NK-92 treated with Interleukin-12 subunit alpha and Interleukin-12 subunit beta, amount 100 ng/mL, for 24 hours (cell line): ENCODE measurements around the gene MARCHF9.

ENCODE experiments used
- DNase-seq: peaks from one replicate; lab custom pipeline; 2025; lab: John Stamatoyannopoulos, UW

Gene MARCHF9

GRCh38 chr12:57737467-57738460 is 17.1 kb upstream of the MARCHF9 start:
- DNase-seq: no peak

- DNase-seq: no peak
Measured at GRCh38 chr12:57738661-57739237, 16.2 kb upstream of the MARCHF9 start, which contains the start of gene AGAP2. Gene AGAP2 (minus strand): TSS chr12:57738742. CDS start chr12:57738246, 496 bp downstream.

GRCh38 chr12:57739387-57739786 is 15.5 kb upstream of the MARCHF9 start:
- DNase-seq: no peak

GRCh38 chr12:57739914-57740538 is 14.9 kb upstream of the MARCHF9 start:
- DNase-seq: no peak

- peak; percentile 54 for DNase-seq
Measured at GRCh38 chr12:57740656-57741412, 14.1 kb upstream of the MARCHF9 start.

DNA sequence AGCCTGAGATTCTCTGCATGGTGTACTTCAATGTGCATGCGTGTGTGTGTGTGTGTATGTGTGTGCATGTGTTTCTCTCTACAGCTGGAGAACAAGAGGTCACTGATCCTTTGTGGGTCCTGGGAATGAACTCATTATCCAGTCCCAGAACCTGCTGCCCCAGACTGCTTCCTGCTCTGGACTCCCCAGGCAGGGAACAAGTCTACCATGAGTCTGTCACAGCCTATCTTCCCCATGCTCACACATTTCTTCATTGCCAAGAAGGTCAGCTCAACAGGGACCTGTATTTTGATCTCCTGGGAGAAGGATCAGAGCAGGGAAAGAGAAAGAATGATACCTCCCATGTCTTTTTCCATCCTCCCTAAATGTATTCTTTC is 13.5 kb upstream of the MARCHF9 start:
- no peak for DNase-seq

GRCh38 chr12:57741844-57742738 is 12.8 kb upstream of the MARCHF9 start:
- peak; percentile 65 for DNase-seq

- DNase-seq: no peak
Measured at GRCh38 chr12:57743769-57744168, 11.1 kb upstream of the MARCHF9 start.

- peak; percentile 52 for DNase-seq
Measured at GRCh38 chr12:57744194-57744776, 10.6 kb upstream of the MARCHF9 start.

DNA sequence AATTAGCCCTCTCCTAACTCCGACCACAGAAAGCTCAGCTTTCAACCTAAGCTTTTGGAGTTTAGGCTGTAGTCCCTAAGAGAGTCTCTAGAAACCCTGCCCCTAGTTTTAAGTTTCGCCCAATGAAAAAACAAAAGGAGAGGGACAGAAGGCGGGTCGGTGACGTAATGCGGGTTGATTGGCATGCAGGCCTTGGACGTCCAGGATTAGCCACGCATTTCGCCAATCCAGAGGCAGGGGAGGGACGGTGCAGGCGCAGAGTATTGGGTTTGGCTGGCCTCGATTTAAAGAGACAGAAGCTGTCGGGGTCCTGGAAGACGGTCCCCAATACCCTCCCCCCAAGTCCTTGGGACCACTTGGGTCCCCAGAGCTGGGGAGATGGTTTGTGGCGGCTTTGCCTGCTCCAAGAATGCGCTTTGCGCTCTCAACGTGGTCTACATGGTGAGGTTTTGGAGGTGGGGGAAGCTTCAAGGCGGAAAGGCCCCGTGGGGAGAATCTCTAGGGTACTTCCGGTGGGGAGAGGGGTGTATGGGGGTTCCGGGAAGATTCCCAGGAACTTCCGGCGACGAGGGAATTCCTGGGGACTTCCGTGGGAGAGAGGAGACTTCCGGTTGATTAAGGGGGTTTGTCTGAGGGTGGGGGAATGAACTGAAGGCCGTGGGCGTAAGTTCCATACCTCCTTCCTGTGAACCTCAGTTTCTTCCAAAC is 10.0 kb upstream of the MARCHF9 start, which contains the start of gene TSPAN31:
TSPAN31 (plus strand) TSS at position 263 of the 708 bp plus-strand sequence; CDS start at position 379, 116 bp downstream.
- DNase-seq: peak; percentile 85

- DNase-seq: no peak
Measured at GRCh38 chr12:57745485-57745881, 9.4 kb upstream of the MARCHF9 start.

DNA sequence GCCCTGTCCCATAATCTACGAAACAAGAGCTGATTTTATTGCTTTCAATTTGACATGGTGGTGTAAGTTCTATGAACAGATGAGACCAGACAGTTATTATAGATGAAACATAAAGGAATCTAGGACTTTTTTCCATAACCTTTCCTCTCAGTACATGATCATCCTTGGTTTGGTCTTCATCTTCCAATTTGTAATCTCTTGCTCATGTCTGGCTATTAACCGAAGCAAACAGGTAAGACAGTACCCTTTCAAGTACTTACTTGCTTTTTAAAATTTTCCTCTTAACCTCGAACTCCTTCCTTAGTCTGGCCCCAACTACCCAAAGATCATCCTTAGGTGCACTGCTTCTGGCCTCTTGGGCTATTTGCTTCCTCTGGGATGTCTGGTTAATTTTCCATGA is 8.9 kb upstream of the MARCHF9 start:
- DNase-seq: no peak

GRCh38 chr12:57749061-57749460 is 5.8 kb upstream of the MARCHF9 start:
- DNase-seq: no peak

DNA sequence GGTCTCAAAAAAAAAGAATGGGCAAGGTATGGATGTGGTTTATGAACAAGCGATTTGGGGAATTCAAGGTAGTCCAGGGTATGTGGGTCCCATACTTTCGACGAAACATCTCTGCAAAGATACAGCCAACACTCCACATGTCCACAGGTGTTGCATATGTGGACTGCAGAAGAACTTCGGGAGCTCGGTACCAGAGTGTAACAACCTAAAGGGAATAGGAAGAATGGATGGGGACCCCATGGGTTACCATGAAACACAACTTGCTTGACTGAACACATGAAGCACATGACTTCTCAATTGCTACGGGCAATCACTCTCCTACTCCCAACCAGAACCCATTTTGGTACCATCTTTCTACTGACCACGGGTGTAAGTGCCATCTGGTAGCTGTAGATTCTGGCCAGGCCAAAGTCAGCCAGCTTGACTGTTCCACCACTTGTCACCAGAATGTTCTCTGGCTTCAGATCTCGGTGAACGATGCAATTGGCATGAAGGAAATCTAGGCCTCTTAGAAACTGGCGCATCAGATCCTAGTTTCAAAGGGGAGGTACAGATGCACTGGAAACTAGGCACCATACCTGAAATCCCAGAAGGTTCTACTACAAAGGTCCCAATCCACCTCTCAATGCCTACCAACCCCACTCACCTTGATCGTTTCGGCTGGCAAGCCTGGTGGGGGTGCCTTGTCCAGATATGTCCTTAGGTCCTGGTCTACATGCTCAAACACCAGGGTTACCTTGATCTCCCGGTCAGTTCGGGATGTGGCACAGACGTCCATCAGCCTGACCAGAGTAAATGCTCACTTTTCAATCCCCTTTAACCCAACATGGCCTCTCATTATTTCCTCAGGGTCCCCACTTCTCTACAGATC is 4.1 kb upstream of the MARCHF9 start:
- no peak for DNase-seq

DNA sequence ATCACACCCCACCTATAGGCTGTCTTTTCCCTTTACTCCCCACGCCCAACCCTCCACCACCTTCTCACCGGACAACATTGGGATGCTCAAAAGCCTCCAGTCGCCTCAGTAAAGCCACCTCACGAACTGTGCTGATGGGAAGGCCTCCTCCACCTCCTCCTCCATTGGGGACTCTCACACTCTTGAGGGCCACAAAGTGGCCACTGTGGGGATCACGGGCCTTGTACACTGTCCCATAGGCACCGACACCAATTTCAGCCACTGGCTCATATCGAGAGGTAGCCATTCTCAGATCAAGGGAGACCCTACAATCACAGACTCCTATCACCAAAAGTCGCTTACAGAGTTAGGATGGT is 3.5 kb upstream of the MARCHF9 start:
- DNase-seq: no peak

GRCh38 chr12:57751788-57752667 is 2.9 kb upstream of the MARCHF9 start, which contains the start of gene CDK4:
Gene CDK4 (minus strand): TSS chr12:57752310. CDS start chr12:57751717, 593 bp downstream.
- DNase-seq: peak; percentile 98

GRCh38 chr12:57752668-57753000 is 2.3 kb upstream of the MARCHF9 start:
- DNase-seq: no peak
